Nephron (organoid): ENCODE results near the gene ARID1B.

Source experiments
- H3K27ac Mint-ChIP-seq, 3 experiments: 2 replicates each; pipeline ENCODE4 v1.8.0; 2020; ENCODE audit warnings: mixed read lengths in 3 of 3, mild to moderate bottlenecking in 2 of 3, moderate library complexity in 1 of 3
- H3K27me3 Mint-ChIP-seq: 2 replicates; pipeline ENCODE4 v1.8.0; 2021; ENCODE audit warnings: low read depth, mild to moderate bottlenecking, moderate library complexity, mixed read lengths
- H3K36me3 Mint-ChIP-seq: 2 replicates; pipeline ENCODE4 v1.8.0; 2020; ENCODE audit warnings: low read depth, mixed read lengths
- H3K4me1 Mint-ChIP-seq: 2 replicates; pipeline ENCODE4 v1.8.0; 2020; ENCODE audit warnings: mixed read lengths
- H3K4me3 Mint-ChIP-seq, 3 experiments: 2 replicates each; pipeline ENCODE4 v1.8.0; 2020; ENCODE audit warnings: mild to moderate bottlenecking in 3 of 3, mixed read lengths in 3 of 3, moderate library complexity in 2 of 3
- H3K9me3 Mint-ChIP-seq: 2 replicates; pipeline ENCODE4 v1.8.0; 2020; ENCODE audit warnings: mixed read lengths
- TF ChIP-seq, protein P1 (sequence below), 3 experiments: fragments of 200-600 bp; sonication (generic); IDR thresholded peaks; one replicate each; pipeline ENCODE4 v1.5.0; 2021; ENCODE audit warnings: antibody characterized with exemption in 3 of 3; ENCODE audit not compliant: unreplicated experiment in 3 of 3

ARID1B gene

DNA sequence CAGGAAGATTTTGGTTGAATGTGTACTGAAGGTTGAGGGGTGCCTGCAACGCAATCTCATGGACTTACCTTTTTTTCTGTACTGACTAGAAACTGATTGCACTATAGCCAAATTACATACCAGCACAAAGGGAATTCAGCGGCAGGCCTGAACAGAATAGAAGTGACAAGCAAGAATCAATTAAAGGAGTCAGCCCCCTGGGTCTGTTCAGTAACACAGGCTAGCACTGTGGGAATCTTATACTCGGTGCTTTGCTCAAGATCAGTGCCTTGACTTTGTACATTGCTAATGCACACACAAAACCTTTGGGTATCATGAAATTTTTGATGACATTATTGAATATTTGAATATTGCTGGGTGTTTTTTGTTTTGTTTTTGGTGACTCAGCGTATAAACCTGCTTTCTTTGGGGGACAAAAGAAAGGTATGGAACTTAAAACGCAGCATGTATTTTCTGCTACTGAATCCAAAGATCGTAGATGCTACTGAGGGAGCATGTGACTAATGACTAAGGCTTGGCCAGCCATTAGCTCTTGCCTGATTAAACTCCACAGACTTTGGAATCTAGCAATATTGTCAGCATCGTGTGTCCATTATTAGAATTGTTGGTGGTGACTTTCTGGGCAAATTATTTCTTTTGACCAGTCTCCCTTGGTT lies 236.6 kb downstream of the ARID1B start:
- H3K27ac Mint-ChIP-seq = no peak overlapping the region
- no peak overlapping the region for H3K4me3 Mint-ChIP-seq
- H3K36me3 Mint-ChIP-seq = peaks cover 5% of the 10 kb centered on the region
- TF ChIP-seq, protein P1, sequence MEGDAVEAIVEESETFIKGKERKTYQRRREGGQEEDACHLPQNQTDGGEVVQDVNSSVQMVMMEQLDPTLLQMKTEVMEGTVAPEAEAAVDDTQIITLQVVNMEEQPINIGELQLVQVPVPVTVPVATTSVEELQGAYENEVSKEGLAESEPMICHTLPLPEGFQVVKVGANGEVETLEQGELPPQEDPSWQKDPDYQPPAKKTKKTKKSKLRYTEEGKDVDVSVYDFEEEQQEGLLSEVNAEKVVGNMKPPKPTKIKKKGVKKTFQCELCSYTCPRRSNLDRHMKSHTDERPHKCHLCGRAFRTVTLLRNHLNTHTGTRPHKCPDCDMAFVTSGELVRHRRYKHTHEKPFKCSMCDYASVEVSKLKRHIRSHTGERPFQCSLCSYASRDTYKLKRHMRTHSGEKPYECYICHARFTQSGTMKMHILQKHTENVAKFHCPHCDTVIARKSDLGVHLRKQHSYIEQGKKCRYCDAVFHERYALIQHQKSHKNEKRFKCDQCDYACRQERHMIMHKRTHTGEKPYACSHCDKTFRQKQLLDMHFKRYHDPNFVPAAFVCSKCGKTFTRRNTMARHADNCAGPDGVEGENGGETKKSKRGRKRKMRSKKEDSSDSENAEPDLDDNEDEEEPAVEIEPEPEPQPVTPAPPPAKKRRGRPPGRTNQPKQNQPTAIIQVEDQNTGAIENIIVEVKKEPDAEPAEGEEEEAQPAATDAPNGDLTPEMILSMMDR (IDR thresholded peaks at IDR 0.05; ENCODE audit: unreplicated experiment in 3 of 3) = no peak
- peaks cover 4% of the 10 kb centered on the region for H3K4me1 Mint-ChIP-seq
- H3K9me3 Mint-ChIP-seq = peaks cover 7% of the 10 kb centered on the region
- H3K27me3 Mint-ChIP-seq = no peaks in the 10 kb centered on the region

GRCh38 chr6:157014871-157015270 lies 237.7 kb downstream of the ARID1B start:
- H3K27ac Mint-ChIP-seq = no peak overlapping the region
- TF ChIP-seq, protein P1 (IDR thresholded peaks at IDR 0.05; ENCODE audit: unreplicated experiment in 3 of 3) = no peak
- H3K4me3 Mint-ChIP-seq = no peak overlapping the region
- H3K27me3 Mint-ChIP-seq = no peaks in the 10 kb centered on the region
- H3K4me1 Mint-ChIP-seq = peaks cover 14% of the 10 kb centered on the region
- H3K36me3 Mint-ChIP-seq = peaks cover 5% of the 10 kb centered on the region
- peaks cover 7% of the 10 kb centered on the region for H3K9me3 Mint-ChIP-seq

DNA sequence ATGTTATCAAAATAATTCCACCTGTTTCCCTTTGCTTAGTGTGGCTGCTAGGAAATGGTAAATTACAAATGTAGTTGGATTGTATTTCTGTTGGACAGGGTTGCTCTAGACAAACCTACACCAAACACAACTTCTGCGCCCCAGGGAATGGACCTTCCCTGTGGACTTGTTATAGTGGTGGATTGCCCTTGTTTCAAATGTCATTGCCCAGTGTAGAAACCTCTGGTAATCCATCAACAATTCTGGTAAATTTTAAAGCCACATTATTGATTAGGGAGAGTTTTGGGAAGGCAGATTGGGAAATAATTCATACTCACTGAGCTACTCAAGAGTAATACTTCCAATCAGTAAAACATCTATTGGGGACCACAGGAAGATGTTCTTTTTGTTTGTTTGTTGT lies 239.8 kb downstream of the ARID1B start:
- peaks cover 17% of the 10 kb centered on the region for H3K4me1 Mint-ChIP-seq
- H3K36me3 Mint-ChIP-seq = peaks cover under 1% of the 10 kb centered on the region
- no peaks in the 10 kb centered on the region for H3K27me3 Mint-ChIP-seq
- TF ChIP-seq, protein P1 (IDR thresholded peaks at IDR 0.05; ENCODE audit: unreplicated experiment in 3 of 3) = no peak
- no peak overlapping the region for H3K4me3 Mint-ChIP-seq
- H3K9me3 Mint-ChIP-seq = peaks cover under 1% of the 10 kb centered on the region
- H3K27ac Mint-ChIP-seq = no peak overlapping the region

DNA sequence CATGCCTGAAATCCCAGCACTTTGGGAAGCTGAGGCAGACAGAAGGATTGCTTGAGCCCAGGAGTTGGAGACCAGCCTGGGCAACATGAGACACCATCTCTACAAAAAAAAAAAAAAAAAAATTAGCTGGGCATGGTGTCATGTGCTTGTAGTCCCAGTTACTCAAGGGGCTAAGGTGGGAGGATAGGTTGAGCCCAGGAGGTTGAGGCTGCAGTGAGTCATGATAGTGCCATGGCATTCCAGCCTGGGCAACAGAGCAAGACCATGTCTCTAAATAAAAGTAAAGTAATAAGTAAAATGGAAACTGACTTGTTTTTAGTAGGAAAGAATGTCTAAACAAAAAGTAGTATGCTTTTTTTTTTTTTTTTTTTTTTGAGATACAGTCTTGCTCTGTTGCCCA lies 240.7 kb downstream of the ARID1B start:
- Mint-ChIP-seq H3K4me3 (no peak overlapping the region), H3K27ac (no peak overlapping the region), H3K4me1 (peaks cover 25% of the 10 kb centered on the region), H3K36me3 (no peaks in the 10 kb centered on the region), H3K27me3 (no peaks in the 10 kb centered on the region), H3K9me3 (no peaks in the 10 kb centered on the region)
- TF ChIP-seq, protein P1 (IDR thresholded peaks at IDR 0.05; ENCODE audit: unreplicated experiment in 3 of 3) = no peak

- Mint-ChIP-seq H3K4me1 (peaks cover 37% of the 10 kb centered on the region), H3K9me3 (no peaks in the 10 kb centered on the region), H3K4me3 (peak overlapping the region; percentile 32 to 89 (median 66)), H3K27me3 (no peaks in the 10 kb centered on the region), H3K27ac (peak overlapping the region; percentile 99 to 100 (median 100)), H3K36me3 (no peaks in the 10 kb centered on the region)
- TF ChIP-seq, protein P1 (IDR thresholded peaks at IDR 0.05; ENCODE audit: unreplicated experiment in 3 of 3) = no peak
These were observed 242.0 kb downstream of the ARID1B start for GRCh38 chr6:157019115-157019641.

GRCh38 chr6:157019733-157020132 lies 242.6 kb downstream of the ARID1B start:
- Mint-ChIP-seq H3K27me3 (no peaks in the 10 kb centered on the region), H3K27ac (peak overlapping the region; percentile 99 to 100 (median 100)), H3K4me1 (peaks cover 37% of the 10 kb centered on the region), H3K4me3 (peak overlapping the region; percentile 89 to 96 (median 93)), H3K9me3 (no peaks in the 10 kb centered on the region), H3K36me3 (no peaks in the 10 kb centered on the region)
- TF ChIP-seq, protein P1 (IDR thresholded peaks at IDR 0.05; ENCODE audit: unreplicated experiment in 3 of 3) = no peak
